Neural cell (in vitro differentiated cells): Measurements from ENCODE around the gene ADGRA1. TPM values are rescaled to one million over a fixed set of nuclear protein-coding genes. Genes with fewer than 3 reads are reported as not detected.
"Not testable (repeated sequence)": the region's sequence is repeated elsewhere in the genome, so short reads cannot be mapped to it uniquely, and the experiment has no call there.

Experiments used
- H2AFZ ChIP-seq: fragments of 200-600, 300-800 bp; sonication (generic), shearing (Covaris generic); 2 replicates; pipeline ENCODE4 v1.6.0; 2014; ENCODE audit warnings: low read depth, mild to moderate bottlenecking, antibody characterized with exemption, low read length, moderate library complexity
- H3F3A ChIP-seq: fragments of 200-600 bp; shearing (Covaris generic); 2 replicates; pipeline ENCODE4 v1.6.1; 2016; ENCODE audit warnings: mild to moderate bottlenecking, moderate library complexity, mixed read lengths, antibody characterized with exemption, low read length; ENCODE audit not compliant: insufficient read depth, poor library complexity, severe bottlenecking
- H3K27ac ChIP-seq: fragments of 200-600, 300-800 bp; sonication (generic), shearing (Covaris generic); 2 replicates; pipeline ENCODE4 v1.5.1; 2014; ENCODE audit warnings: mild to moderate bottlenecking, low read length, moderate library complexity
- H3K27me3 ChIP-seq: fragments of 300-800, 200-600 bp; sonication (generic), shearing (Covaris generic); 2 replicates; pipeline ENCODE4 v1.6.0; 2014; ENCODE audit warnings: mild to moderate bottlenecking, low read depth, low read length, moderate library complexity; ENCODE audit not compliant: insufficient read depth
- H3K36me3 ChIP-seq: fragments of 300-800, 200-600 bp; sonication (generic), shearing (Covaris generic); 2 replicates; pipeline ENCODE4 v1.5.1; 2014; ENCODE audit warnings: mild to moderate bottlenecking, antibody characterized with exemption, low read length, moderate library complexity; ENCODE audit not compliant: insufficient read depth
- H3K4me2 ChIP-seq: fragments of 300-800, 200-600 bp; sonication (generic), shearing (Covaris generic); 2 replicates; pipeline ENCODE4 v1.6.0; 2014; ENCODE audit warnings: mild to moderate bottlenecking, low read length
- H3K4me3 ChIP-seq: fragments of 300-800, 200-600 bp; sonication (generic), shearing (Covaris generic); 2 replicates; pipeline ENCODE4 v1.5.1; 2014; ENCODE audit warnings: mild to moderate bottlenecking, low read length, moderate library complexity
- H3K79me2 ChIP-seq: fragments of 200-600 bp; shearing (Covaris generic); replicated peaks from 2 replicates; pipeline ENCODE4 v1.6.0; 2014; ENCODE audit warnings: mild to moderate bottlenecking, low read length, moderate library complexity; ENCODE audit not compliant: insufficient read depth
- H3K9ac ChIP-seq: fragments of 300-800, 200-600 bp; sonication (generic), shearing (Covaris generic); 2 replicates; pipeline ENCODE4 v1.6.1; 2016; ENCODE audit warnings: mild to moderate bottlenecking, low read length, mixed read lengths
- H3K9me2 ChIP-seq: fragments of 200-600 bp; shearing (Covaris generic); 2 replicates; pipeline ENCODE4 v1.6.1; 2016; ENCODE audit warnings: mild to moderate bottlenecking, low read length, mixed read lengths; ENCODE audit not compliant: insufficient read depth
- H3K9me3 ChIP-seq: fragments of 200-600, 300-800 bp; sonication (generic), shearing (Covaris generic); 2 replicates; pipeline ENCODE4 v1.6.1; 2016; ENCODE audit warnings: mild to moderate bottlenecking, mixed run types, low read length, moderate library complexity, mixed read lengths
- H4K20me1 ChIP-seq: fragments of 200-600 bp; shearing (Covaris generic); 2 replicates; pipeline ENCODE4 v1.6.1; 2016; ENCODE audit warnings: mild to moderate bottlenecking, mixed run types; ENCODE audit not compliant: insufficient read depth
- CTCF ChIP-seq: fragments of 450-650 bp; IDR thresholded peaks from 2 replicates; pipeline ENCODE4 v1.5.1; 2014; ENCODE audit warnings: antibody characterized with exemption, mild to moderate bottlenecking, moderate library complexity; ENCODE audit not compliant: poor library complexity, severe bottlenecking
- EP300 ChIP-seq: fragments of 450-650 bp; conservative IDR thresholded peaks from 2 replicates; pipeline ENCODE4 v1.6.1; 2014; ENCODE audit warnings: antibody characterized with exemption, mild to moderate bottlenecking, moderate library complexity; ENCODE audit not compliant: poor library complexity, severe bottlenecking
- EZH2 ChIP-seq: fragments of 200-600, 300-800 bp; shearing (Covaris generic), sonication (generic); IDR thresholded peaks from 2 replicates; pipeline ENCODE4 v1.6.1; 2014; ENCODE audit warnings: antibody characterized with exemption, low read length, borderline replicate concordance, mild to moderate bottlenecking; ENCODE audit not compliant: insufficient read depth, poor library complexity, severe bottlenecking
- MXI1 ChIP-seq: fragments of 450-650 bp; conservative IDR thresholded peaks from 2 replicates; pipeline ENCODE4 v1.6.1; 2014; ENCODE audit warnings: antibody characterized with exemption, mild to moderate bottlenecking; ENCODE audit not compliant: poor library complexity, severe bottlenecking
- POLR2AphosphoS5 ChIP-seq: IDR thresholded peaks from 2 replicates; pipeline ENCODE4 v1.6.1; 2012
- RAD21 ChIP-seq: fragments of 450-650 bp; conservative IDR thresholded peaks from 2 replicates; pipeline ENCODE4 v1.6.1; 2014; ENCODE audit warnings: antibody characterized with exemption, mild to moderate bottlenecking, moderate library complexity
- REST ChIP-seq: IDR thresholded peaks from 2 replicates; pipeline ENCODE4 v1.6.1; 2012; ENCODE audit warnings: borderline replicate concordance
- SMC3 ChIP-seq: fragments of 450-650 bp; conservative IDR thresholded peaks from 2 replicates; pipeline ENCODE4 v1.6.1; 2014; ENCODE audit warnings: antibody characterized with exemption, mild to moderate bottlenecking, moderate library complexity; ENCODE audit not compliant: poor library complexity
- TAF1 ChIP-seq: IDR thresholded peaks from 2 replicates; pipeline ENCODE4 v1.6.1; 2012; ENCODE audit warnings: low read depth
- polyA plus RNA-seq: library from polyadenylated mRNA; depleted of rRNA; stranded (reverse); fragments of >200 nt; gene quantifications from 2 replicates; pipeline ENCODE4 v1.2.3, GENCODE V29; 2014

ADGRA1 gene
- polyA plus RNA-seq, 1 donor from 2014 or later = 2.2 TPM

GRCh38 chr10:133052076-133052475 lies 35.6 kb upstream of the ADGRA1 start:
- H3K79me2 ChIP-seq = no peaks in the 10 kb centered on the region
- H4K20me1 ChIP-seq = no peaks in the 10 kb centered on the region
- H3K27ac ChIP-seq = no peak overlapping the region
- H3K9me2 ChIP-seq = no peaks in the 10 kb centered on the region
- no peaks in the 10 kb centered on the region for H3K9me3 ChIP-seq
- H2AFZ ChIP-seq = no peak overlapping the region
- no peak overlapping the region for H3K9ac ChIP-seq
- H3F3A ChIP-seq = no peaks in the 10 kb centered on the region
- no peak overlapping the region for H3K4me2 ChIP-seq
- no peaks in the 10 kb centered on the region for H3K36me3 ChIP-seq
- no peak overlapping the region for H3K4me3 ChIP-seq
- TF ChIP-seq TAF1 (no peak), SMC3 (no peak), EZH2 (no peak), EP300 (no peak), CTCF (no peak), POLR2AphosphoS5 (no peak), RAD21 (no peak), MXI1 (no peak), REST (no peak)
- H3K27me3 ChIP-seq = no peaks in the 10 kb centered on the region

- H3K9me3 ChIP-seq, H3K36me3 ChIP-seq, H3K27me3 ChIP-seq, H4K20me1 ChIP-seq, H3K9me2 ChIP-seq, H3K9ac ChIP-seq, H3K4me3 ChIP-seq, H3K4me2 ChIP-seq, H3K79me2 ChIP-seq, H3K27ac ChIP-seq, H3F3A ChIP-seq, H2AFZ ChIP-seq: not testable (repeated sequence)
These were observed 34.1 kb upstream of the ADGRA1 start for GRCh38 chr10:133053527-133054133.

GRCh38 chr10:133055470-133055869 lies 32.3 kb upstream of the ADGRA1 start:
- no peak for TF ChIP-seq EP300
- TF ChIP-seq SMC3 = no peak
- TF ChIP-seq CTCF = no peak
- TF ChIP-seq MXI1 = no peak
- no peak overlapping the region for H3K4me2 ChIP-seq
- H3K4me3 ChIP-seq = no peak overlapping the region
- no peaks in the 10 kb centered on the region for H4K20me1 ChIP-seq
- no peak overlapping the region for H3K27ac ChIP-seq
- H3K27me3 ChIP-seq = no peaks in the 10 kb centered on the region
- H3K9me3 ChIP-seq = no peaks in the 10 kb centered on the region
- no peaks in the 10 kb centered on the region for H3K79me2 ChIP-seq
- H3K36me3 ChIP-seq = no peaks in the 10 kb centered on the region
- H3F3A ChIP-seq = no peaks in the 10 kb centered on the region
- no peak overlapping the region for H3K9ac ChIP-seq
- no peak overlapping the region for H2AFZ ChIP-seq
- no peaks in the 10 kb centered on the region for H3K9me2 ChIP-seq
